ENCODE results near the gene MMP15.

DNA sequence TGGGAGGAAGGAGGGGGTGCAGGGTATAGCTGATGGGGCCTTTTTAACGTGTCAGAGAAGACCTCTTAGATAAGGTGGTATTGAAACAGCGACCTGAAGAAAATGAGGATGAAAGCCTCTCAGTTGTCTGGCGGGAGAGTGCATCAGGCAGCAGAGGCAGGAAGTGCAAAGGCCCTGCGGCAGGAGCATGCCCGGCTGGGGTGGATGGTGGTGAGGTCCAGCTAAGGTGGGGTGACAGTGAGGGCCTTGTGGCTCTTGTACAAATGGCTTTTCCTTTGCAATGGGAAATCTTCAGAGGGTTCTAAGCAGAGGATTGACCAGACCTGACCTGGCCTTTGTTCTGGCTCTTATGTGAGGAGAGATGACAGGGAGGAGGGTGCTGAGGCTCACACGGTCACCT lies 11.4 kb downstream of the MMP15 start:
- TF ChIP-seq CTCF (IDR thresholded peaks at IDR 0.05) (no peak), POLR2A (IDR thresholded peaks at IDR 0.05) (no peak)

Data from heart left ventricle (tissue), 13 donors.